HG02678 (cell line): Measurements from ENCODE around the gene FBXW8.

Experiments used
- ATAC-seq: cut with Tn5 transposase; IDR thresholded peaks from one replicate; pipeline ENCODE4 v1.9.1; 2021; ENCODE audit warnings: mild to moderate bottlenecking, moderate library complexity; ENCODE audit not compliant: unreplicated experiment

The FBXW8 gene

GRCh38 chr12:117071009-117071408, 160.3 kb downstream of the FBXW8 start:
- no peak for ATAC-seq

- no peak for ATAC-seq
Measured at GRCh38 chr12:117072106-117072505, 161.4 kb downstream of the FBXW8 start.

- no peak for ATAC-seq
Measured at GRCh38 chr12:117072736-117073490, 162.2 kb downstream of the FBXW8 start.

DNA sequence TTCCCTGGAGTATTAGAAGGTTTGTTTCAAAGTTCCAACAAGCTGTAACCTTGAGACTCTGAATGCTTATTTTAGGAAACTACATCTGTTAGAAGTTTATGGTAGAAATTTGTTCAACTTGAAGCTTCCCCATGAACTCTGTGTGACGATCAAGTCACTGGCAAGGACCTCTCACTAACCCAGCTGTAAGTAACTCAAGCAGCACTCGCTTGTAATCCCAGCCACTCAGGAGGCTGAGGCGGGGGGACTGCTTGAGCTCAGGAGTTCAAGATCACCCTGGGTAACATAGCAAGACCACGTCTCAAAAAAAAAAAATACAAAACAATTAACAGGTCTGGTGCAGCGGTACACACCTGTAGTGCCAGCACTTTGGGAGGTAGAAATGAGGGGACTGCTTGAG, 162.9 kb downstream of the FBXW8 start:
- no peak for ATAC-seq

DNA sequence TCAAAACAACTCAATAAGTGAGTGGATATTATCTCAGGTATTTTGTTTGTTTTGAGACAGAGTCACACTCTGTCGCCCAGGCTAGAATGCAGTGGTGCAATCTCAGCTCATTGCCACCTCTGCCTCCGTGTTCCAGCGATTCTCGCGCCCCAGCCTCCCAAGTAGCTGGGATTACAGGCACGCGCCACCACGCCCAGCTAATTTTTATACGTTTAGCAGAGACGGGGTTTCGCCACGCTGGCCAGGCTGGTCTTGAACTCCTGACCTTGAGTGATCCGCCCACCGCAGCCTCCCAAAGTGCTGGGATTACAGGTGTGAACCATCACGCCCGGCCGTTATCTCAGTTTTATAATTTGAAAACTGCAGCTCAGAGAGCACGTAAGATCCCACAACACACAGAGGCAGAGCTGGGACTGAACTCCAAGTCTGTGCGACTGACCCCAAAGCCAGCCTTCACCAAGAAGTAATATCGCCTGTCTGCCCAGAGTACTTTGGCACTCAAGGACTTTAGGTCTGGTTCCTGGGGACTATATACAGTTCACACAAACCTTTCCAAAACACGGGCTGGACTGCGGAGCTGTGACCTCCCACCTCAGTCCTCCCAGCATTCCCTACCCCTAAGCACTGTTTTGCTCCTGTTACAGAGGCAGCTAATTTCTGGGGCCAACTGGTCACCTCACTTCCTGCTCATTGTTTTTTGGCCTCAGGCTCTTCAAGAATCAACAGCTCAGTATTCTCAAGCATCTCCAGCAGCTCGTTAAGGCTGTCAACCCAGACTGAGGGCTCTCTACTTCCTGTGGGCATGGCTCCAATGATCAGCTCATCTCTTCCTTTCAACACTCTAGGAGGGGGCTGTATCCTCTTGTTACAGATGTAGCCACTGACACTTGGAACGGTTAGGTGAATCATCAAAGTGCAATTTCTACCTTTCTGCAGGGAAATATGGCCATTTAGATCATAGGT, 165.9 kb downstream of the FBXW8 start:
- ATAC-seq, result no peak

DNA sequence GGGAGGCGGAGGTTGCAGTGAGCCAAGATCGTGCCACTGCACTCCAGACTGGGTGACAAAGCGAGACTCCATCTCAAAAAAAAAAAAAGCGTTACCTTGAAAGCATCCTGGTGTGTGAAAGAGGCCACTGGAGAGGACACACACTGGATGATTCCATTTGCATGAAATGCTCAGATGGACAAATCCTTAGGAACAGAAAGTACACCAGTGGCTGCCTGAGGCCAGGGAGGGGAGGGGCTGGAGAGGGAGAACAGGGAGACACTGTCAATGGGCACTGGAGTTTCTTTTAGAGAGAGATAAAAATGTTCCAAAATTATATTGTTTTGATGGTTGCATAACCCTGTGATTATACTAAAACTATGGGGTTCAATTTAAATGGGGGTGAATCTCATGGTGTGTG, 168.7 kb downstream of the FBXW8 start:
- ATAC-seq, result no peak

DNA sequence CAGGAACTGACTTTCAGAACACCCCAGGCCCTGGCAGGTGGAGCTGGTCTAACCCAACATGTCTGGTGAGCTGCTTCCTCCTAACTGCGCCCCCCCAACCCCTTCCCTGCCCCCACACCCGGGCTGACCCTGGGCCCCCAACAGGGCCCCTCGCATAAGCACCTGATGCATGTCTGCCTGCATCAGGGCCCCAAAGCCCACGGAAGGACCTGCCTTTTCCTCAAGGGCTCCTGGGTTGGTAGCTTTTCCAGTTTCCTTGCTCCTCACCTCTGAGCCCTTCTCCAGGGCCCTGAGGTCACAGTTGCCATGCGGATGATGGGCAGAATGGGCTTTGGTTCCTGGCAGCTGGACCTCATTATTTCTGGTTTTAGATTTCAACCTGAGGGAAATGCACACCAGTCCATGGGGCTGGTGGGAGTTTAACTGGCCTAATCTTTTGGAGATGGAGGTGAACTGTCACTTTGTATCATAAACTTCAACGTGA, 170.0 kb downstream of the FBXW8 start:
- no peak for ATAC-seq
